Body of pancreas (tissue), 4 donors: Measurements from ENCODE around the gene RAP1GAP2.

Experiments used
- CTCF ChIP-seq, 7 experiments: fragments of 450-650 bp in 4 of 7; fragments of 200-600 bp in 3 of 7; sonication (generic) in 3 of 7; IDR thresholded peaks; one replicate each; pipeline ENCODE4 v1.5.1; 2016 to 2019; ENCODE audit warnings: antibody characterized with exemption in 7 of 7
- POLR2A ChIP-seq, 3 donors: fragments of 450-650 bp; IDR thresholded peaks; one replicate each; pipeline ENCODE4 v1.6.1; 2016; ENCODE audit warnings: antibody characterized with exemption in 3 of 3, mild to moderate bottlenecking in 2 of 3

- no peak for TF ChIP-seq POLR2A (IDR thresholded peaks at IDR 0.05)
- TF ChIP-seq CTCF (IDR thresholded peaks at IDR 0.05), result no peak
Measured at GRCh38 chr17:2955931-2956582, 159.8 kb downstream of the RAP1GAP2 start.
